ENCODE measurements around the gene JAM2.
A peak's percentile ranks its signal among the peaks of the same experiment; 100 is the strongest.

Gene JAM2

DNA sequence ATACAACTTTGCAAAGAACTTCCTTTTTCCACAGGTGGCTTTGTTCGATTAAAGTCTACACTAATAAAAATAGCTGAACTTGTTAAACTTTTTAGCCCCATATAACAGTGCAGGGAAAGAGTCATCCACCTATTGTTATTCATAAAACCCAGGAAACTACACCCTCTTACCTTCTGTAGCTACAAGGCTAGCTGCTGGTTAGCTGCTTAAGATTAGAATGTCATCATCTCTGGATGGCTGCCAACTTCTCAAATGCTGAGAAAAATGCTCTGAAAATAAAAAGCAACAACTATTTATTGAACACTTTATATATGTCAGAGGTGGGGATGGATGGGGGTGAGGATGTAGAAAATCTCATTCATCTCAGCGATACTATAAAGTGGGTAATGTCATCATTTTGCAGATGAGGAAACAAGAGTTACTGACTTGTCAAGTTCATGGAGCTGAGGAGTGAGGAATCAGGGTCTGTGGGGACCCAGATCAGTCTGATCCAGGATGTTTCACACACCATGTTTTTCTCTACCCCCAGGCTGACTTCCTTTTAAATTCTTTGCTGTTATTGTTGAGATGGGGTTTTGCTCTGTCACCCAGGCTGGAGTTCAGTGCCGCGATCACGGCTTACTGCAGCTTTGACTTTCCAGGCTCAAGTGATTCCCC lies 78.6 kb downstream of the JAM2 start:
- no peak for DNase-seq (ENCODE audit: low spot score)
- TF ChIP-seq, protein P1, sequence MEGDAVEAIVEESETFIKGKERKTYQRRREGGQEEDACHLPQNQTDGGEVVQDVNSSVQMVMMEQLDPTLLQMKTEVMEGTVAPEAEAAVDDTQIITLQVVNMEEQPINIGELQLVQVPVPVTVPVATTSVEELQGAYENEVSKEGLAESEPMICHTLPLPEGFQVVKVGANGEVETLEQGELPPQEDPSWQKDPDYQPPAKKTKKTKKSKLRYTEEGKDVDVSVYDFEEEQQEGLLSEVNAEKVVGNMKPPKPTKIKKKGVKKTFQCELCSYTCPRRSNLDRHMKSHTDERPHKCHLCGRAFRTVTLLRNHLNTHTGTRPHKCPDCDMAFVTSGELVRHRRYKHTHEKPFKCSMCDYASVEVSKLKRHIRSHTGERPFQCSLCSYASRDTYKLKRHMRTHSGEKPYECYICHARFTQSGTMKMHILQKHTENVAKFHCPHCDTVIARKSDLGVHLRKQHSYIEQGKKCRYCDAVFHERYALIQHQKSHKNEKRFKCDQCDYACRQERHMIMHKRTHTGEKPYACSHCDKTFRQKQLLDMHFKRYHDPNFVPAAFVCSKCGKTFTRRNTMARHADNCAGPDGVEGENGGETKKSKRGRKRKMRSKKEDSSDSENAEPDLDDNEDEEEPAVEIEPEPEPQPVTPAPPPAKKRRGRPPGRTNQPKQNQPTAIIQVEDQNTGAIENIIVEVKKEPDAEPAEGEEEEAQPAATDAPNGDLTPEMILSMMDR (IDR thresholded peaks at IDR 0.05), result no peak
- Histone ChIP-seq H3K4me3 (no peak overlapping the region), H3K27ac (no peak overlapping the region)

DNA sequence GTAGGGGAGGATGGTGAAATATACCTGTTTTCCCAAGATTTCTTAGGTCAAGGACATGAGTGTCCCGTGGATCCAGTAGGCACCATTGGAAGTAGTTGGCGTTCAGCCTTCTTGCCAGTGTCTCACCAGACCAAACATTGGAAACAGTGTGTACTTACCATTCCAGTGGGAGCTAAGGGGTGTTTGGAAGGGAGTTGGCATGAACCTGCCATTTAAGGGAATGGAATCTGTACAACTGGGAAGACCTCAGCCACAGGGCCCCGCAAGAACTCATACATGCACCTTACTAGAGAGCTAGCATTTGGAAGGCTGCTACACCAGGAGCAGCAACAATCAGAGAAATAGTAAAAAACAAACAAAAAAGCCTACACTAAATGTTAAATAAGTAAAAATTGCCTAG lies 82.9 kb downstream of the JAM2 start:
- H3K4me3 ChIP-seq, result no peak overlapping the region
- H3K27ac ChIP-seq, result no peak overlapping the region
- no peak for DNase-seq (ENCODE audit: low spot score)
- TF ChIP-seq, protein P1 (IDR thresholded peaks at IDR 0.05), result no peak

- H3K27ac ChIP-seq, result no peak overlapping the region
- no peak for DNase-seq (ENCODE audit: low spot score)
- TF ChIP-seq, protein P1 (IDR thresholded peaks at IDR 0.05), result no peak
- H3K4me3 ChIP-seq, result no peak overlapping the region
Observed at GRCh38 chr21:25722631-25723030, 83.6 kb downstream of the JAM2 start.

DNA sequence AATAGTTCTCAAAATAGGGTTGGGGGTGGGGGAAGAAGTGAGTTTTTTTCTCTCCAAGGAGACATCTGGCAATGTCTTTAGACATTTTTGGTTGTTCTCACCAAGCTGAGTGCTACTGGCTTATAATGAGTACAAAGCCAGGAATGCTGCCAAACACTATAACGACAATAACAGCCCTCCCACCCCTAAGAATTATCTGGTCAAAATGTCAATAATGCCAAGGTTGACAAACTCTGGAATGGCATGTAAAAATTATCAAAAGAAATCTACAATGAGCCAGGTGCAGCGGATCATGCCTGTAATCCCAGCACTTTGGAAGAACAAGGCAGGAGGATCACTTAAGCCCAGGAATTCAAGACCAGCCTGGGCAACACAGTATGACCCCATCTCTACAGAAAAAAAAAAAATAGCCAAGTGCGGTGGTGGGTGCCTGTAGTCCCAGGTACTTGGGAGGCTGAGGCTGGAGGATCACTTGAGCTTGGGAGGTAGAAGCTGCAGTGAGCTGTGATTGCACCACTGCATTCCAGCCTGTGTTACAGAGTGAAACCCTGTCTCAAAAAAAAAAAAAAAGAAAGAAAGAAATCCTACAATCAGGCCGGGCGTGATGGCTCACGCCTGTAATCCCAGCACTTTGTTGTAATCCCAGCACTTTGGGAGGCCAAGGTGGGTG lies 93.2 kb downstream of the JAM2 start:
- no peak overlapping the region for H3K4me3 ChIP-seq
- H3K27ac ChIP-seq, result no peak overlapping the region
- no peak for DNase-seq (ENCODE audit: low spot score)

DNA sequence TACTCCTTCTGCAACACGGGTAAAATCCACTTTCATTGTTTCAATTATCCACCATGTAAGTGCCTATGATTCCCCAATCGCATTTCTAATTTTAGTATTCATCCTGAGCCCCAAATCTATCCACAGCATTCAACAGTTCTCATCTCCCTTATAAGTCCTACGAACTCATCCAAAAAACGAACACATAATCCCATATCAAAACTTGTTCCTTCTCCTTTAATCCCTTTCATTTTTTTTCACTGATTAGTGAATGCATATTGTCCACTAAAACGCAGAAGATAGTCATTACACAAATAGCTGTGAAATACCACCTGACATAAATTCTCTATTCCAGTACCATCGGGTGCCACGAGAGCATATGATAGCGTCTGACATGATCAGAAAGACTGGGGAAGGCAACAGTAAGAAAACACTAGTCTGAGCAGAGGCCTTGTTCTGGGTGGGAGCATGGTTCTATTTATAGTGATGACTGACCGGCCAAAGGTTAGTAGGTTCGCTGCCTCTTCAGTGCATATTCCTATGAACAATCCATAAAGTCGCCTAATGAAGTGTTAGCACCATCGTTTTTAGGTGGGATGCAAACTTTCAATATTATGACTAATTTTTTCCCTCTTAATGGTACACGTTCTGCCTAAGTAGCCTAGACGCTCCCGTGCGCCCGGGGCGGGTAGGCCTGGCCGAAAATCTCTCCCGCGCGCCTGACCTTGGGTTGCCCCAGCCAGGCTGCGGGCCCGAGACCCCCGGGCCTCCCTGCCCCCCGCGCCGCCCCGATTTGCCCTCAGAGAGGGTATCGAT lies 95.0 kb downstream of the JAM2 start:
- Histone ChIP-seq H3K27ac (peak overlapping the region; percentile 99 to 100), H3K4me3 (peak overlapping the region; percentile 98)
- no peak for DNase-seq (ENCODE audit: low spot score)
- TF ChIP-seq, protein P1 (IDR thresholded peaks at IDR 0.05), result no peak

More for the DNA sequence above, 93.2 kb downstream of the JAM2 start:
- TF ChIP-seq, protein P1 (IDR thresholded peaks at IDR 0.05), result no peak

DNA sequence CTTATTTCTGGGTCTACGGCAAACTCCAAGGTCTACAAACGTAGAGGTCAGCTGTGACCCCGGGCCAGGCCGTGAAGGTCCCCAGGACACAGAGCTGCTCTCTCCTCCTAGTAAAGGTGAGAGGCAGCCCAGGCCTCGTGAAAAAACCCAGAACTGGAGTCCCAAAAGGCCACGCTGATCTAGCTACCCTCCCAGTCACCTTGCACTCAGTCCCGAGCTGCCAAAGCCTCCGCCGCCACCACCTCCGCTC lies 95.5 kb downstream of the JAM2 start:
- H3K27ac ChIP-seq, result peak overlapping the region; percentile 99 to 100
- H3K4me3 ChIP-seq, result peak overlapping the region; percentile 98
- DNase-seq (ENCODE audit: low spot score), result no peak
- TF ChIP-seq, protein P1 (IDR thresholded peaks at IDR 0.05), result no peak
